Activated naive CD8-positive, alpha-beta T cell treated with anti-CD3 and anti-CD28 coated beads, Interleukin-2, amount 10 ng/mL, durations not matched to agents 7 days and 5 days (primary cell): Measurements from ENCODE around the gene PACS1. TPM values are rescaled to one million over a fixed set of nuclear protein-coding genes. Genes with fewer than 3 reads are reported as not detected.
A peak's percentile ranks its signal among the peaks of the same experiment; 100 is the strongest.

Experiments used
- ATAC-seq: fragments of 150-1000 bp; cut with Tn5 transposase; one replicate; pipeline ENCODE4 v1.10.0; 2021; ENCODE audit warnings: low read depth, moderate library complexity
- POLR2A ChIA-PET: fragments of 350-600 bp; sonication (Branson Sonifier 250); formaldehyde crosslinking; loops from one replicate; lab custom pipeline; 2021; ENCODE audit warnings: antibody characterized with exemption; lab: Charles Lee
- DNase-seq: peaks from one replicate; pipeline ENCODE4 v3.0.0; 2021
- H3K27ac Mint-ChIP-seq: one replicate; pipeline ENCODE4 v1.8.0; 2022; ENCODE audit warnings: mild to moderate bottlenecking, mixed read lengths
- H3K27me3 Mint-ChIP-seq: one replicate; pipeline ENCODE4 v1.8.0; 2022; ENCODE audit warnings: mild to moderate bottlenecking, moderate library complexity, mixed read lengths
- H3K36me3 Mint-ChIP-seq: one replicate; pipeline ENCODE4 v1.8.0; 2021; ENCODE audit warnings: mild to moderate bottlenecking, mixed read lengths
- H3K4me1 Mint-ChIP-seq: one replicate; pipeline ENCODE4 v1.8.0; 2021; ENCODE audit warnings: mixed read lengths
- H3K4me3 Mint-ChIP-seq: one replicate; pipeline ENCODE4 v1.8.0; 2022; ENCODE audit warnings: mild to moderate bottlenecking, moderate library complexity, mixed read lengths
- H3K9me3 Mint-ChIP-seq: one replicate; pipeline ENCODE4 v1.8.0; 2021; ENCODE audit warnings: mixed read lengths
- total RNA-seq, 2 experiments: library from RNA; stranded (reverse); gene quantifications; one replicate each; pipeline ENCODE4 v1.2.3, GENCODE V29; 2021

The PACS1 gene
- total RNA-seq, 2 experiments from 2014 or later: 138 to 162 TPM

DNA sequence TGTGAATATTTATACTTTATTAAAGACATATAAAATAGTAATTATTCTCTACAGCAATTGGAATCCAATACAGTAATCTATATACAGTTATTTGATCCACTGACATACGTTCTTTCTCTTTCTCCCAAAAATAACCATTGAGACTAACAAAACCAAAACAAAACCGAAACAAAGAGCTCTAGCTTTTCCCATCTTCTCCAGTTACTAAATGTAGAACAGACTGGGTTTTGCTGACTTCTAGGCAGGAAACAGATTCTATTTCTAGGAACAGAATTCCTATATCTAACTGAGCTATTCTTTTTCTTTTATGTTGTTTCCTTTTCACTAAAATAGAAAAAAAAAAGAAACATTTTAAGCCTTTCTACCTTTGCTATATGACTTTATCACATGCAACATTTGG lies 80.1 kb downstream of the PACS1 start:
- no peaks in the 10 kb centered on the region for H3K27me3 Mint-ChIP-seq
- no peak overlapping the region for H3K27ac Mint-ChIP-seq
- peaks cover 7% of the 10 kb centered on the region for H3K9me3 Mint-ChIP-seq
- DNase-seq (no peak), ATAC-seq (no peak)
- H3K4me3 Mint-ChIP-seq: no peak overlapping the region
- POLR2A ChIA-PET: interaction anchor here (0.9 to 1.3 kb wide), 2 partner anchors 15 to 79 kb away, joined by 3 to 4 read pairs; no protein-coding TSS in a partner anchor
- peaks cover 35% of the 10 kb centered on the region for H3K36me3 Mint-ChIP-seq
- peaks cover 19% of the 10 kb centered on the region for H3K4me1 Mint-ChIP-seq

DNA sequence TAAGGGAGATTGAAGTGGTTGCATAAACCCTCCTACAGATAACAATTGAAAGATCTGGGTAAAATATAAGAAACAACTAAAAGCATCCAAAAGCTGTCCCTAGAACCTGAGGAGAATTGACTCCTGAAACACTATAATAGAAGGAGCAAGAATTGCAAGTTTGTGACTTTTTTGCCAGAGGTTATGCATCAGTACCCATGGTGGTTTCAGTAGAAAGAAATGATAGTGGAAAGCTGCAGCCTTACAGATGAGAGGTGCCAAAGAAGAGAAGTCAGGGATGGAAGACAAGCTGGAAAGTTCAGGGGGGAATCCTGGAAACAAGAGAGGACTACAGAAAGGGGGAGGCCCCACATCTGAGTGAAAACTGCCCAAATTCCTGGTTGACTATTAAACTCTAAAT lies 80.7 kb downstream of the PACS1 start:
- Mint-ChIP-seq H3K9me3 (peaks cover 7% of the 10 kb centered on the region), H3K27ac (no peak overlapping the region), H3K36me3 (peaks cover 29% of the 10 kb centered on the region), H3K4me3 (no peak overlapping the region), H3K27me3 (no peaks in the 10 kb centered on the region), H3K4me1 (peaks cover 18% of the 10 kb centered on the region)
- no peak for ATAC-seq
- POLR2A ChIA-PET: interaction anchor here (0.6 to 1.3 kb wide), 3 partner anchors 8 to 80 kb away, joined by 3 to 4 read pairs (median 4); no protein-coding TSS in a partner anchor
- DNase-seq: no peak

DNA sequence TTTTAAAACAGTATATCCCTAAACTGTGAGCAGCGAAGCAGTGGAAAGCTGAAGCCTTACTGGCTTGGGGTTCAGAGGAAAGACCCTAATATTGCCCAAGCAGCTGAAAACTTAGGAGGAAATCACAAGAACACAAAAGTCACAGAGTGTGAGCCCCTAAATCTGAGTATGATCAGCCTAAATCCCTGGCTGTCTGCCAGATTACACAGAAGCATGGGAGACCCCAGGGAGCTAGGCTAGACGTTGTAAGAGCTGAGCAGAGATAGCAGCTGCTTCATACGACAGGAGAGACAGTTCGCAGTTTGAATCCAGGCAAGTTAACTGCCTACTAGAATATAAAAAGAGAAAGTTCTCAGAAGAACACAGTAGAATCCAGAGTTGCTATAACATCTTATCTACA lies 81.2 kb downstream of the PACS1 start:
- POLR2A ChIA-PET: interaction anchor here (0.6 to 1.3 kb wide), 3 partner anchors 9 to 80 kb away, joined by 3 to 4 read pairs (median 4); no protein-coding TSS in a partner anchor
- ATAC-seq (no peak), DNase-seq (no peak)
- Mint-ChIP-seq H3K9me3 (peaks cover 5% of the 10 kb centered on the region), H3K27me3 (no peaks in the 10 kb centered on the region), H3K4me3 (no peak overlapping the region), H3K36me3 (peaks cover 27% of the 10 kb centered on the region), H3K27ac (no peak overlapping the region), H3K4me1 (peaks cover 17% of the 10 kb centered on the region)

DNA sequence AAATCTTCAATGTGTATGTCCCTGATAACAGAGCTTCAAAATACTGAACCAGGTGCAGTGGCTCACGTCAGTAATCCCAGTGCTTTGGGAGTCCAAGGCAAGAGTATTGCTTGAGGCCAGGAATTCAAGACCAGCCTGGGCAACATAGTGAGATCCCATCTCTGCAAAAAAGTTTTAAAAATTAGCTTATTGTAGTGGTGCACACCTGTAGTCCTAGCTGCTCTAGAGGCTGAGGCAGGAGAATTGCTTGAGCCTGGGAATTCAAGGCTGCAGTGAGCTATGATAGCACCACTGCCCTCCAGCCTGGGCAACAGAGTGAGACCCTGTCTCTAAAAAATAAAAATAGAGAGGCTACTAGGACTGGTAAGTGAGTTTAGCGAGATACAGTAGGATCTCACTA lies 84.0 kb downstream of the PACS1 start:
- Mint-ChIP-seq H3K27me3 (no peaks in the 10 kb centered on the region), H3K4me1 (peaks cover 24% of the 10 kb centered on the region), H3K27ac (no peak overlapping the region), H3K9me3 (peaks cover 2% of the 10 kb centered on the region), H3K4me3 (no peak overlapping the region), H3K36me3 (peaks cover 22% of the 10 kb centered on the region)
- ATAC-seq (no peak), DNase-seq (no peak)
- POLR2A ChIA-PET: interaction anchor here (1.0 kb wide), 1 partner anchor 9 kb away, joined by 3 read pairs; no protein-coding TSS in a partner anchor

DNA sequence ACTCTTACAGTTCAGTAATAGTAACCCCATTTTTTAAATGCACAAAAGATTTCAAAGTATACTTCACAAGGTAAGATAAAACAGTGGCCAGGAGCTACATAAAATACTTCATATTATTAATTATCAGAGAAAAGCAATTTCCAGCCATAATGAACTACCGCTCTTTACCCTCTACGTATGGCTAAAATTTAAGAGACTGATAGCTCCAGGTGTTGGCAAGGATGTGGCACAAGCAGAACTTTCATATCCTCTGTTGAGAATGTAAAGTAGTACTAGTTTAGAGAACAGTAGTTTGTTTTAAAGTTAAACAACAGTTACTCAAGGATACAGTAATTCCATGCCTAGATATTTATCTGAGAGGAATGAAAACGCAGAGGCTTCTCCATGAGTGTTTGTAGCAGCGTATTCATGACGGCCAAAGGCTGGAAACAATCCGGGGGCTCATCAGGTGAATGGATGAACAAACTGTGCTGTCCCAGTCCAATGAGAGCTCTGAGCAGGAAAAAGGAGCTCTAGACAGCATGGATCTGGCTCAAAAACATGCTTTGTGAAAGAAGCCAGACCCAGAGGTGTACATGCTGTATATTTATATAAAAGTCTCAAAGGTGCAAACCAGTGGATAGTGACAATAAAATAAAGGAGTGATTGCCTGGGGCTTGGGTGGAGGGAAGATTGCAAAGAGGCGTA lies 85.5 kb downstream of the PACS1 start:
- Mint-ChIP-seq H3K4me1 (peaks cover 20% of the 10 kb centered on the region), H3K36me3 (peaks cover 22% of the 10 kb centered on the region), H3K9me3 (peaks cover 2% of the 10 kb centered on the region), H3K27ac (no peak overlapping the region), H3K27me3 (no peaks in the 10 kb centered on the region), H3K4me3 (no peak overlapping the region)
- POLR2A ChIA-PET: no interaction called here
- DNase-seq: no peak
- no peak for ATAC-seq

DNA sequence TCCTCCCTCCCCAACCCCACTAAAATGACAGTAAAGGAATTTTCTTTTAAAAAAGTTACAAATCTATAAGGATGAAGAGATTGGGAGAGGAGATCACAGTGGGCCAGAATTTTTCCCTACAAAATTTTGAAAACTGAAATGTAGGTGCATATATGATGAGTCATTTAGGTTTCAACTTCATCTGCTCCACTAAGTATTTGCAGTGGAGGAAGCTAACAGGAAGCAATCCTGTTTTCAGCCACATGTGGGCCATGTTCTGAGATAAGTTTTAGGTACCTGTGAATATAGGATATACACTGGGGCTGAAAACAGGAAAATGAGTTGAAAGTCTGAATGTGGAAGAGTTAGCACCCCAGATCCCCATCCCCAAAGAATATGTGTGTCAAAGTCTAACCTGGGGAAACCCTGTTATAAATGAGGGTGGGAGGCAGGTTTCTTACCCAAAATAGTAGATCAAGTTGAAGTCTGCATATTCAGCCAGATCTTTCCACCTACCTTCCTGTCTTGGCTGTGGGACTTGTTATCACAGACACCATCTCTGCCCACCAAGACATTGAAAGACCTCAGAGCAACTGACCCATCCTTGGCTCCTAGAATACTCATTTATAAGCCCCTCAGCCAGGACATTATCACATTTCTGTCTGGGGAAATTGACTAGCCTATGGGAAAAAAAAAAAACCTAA lies 87.3 kb downstream of the PACS1 start:
- peak overlapping the region; percentile 4 for H3K27ac Mint-ChIP-seq

DNA sequence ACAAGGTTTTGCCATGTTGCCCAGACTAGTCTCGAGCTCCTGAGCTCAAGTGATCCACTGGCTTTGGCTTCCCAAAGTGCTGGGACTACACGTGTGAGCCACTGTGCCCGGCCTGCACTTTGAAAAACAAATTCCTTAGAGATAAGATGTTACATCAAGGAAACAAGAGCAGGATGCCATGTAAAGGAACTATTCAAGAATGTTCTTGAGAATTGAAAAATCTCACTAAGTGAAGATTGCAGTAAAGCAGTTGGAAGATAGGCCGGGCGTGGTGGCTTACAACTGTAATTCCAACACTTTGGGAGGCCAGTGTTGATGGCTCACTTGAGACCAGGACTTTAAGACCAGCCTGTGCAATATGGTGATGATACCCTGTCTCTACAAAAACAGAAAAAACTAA lies 88.1 kb downstream of the PACS1 start:
- no peak for ATAC-seq
- H3K36me3 Mint-ChIP-seq: peaks cover 5% of the 10 kb centered on the region
- no peak overlapping the region for H3K27ac Mint-ChIP-seq
- no peaks in the 10 kb centered on the region for H3K9me3 Mint-ChIP-seq
- no peak overlapping the region for H3K4me3 Mint-ChIP-seq
- peaks cover 17% of the 10 kb centered on the region for H3K4me1 Mint-ChIP-seq
- POLR2A ChIA-PET: no interaction called here
- H3K27me3 Mint-ChIP-seq: no peaks in the 10 kb centered on the region
- no peak for DNase-seq

More for the DNA sequence above, 87.3 kb downstream of the PACS1 start:
- Mint-ChIP-seq H3K4me1 (peaks cover 17% of the 10 kb centered on the region), H3K4me3 (no peak overlapping the region), H3K9me3 (no peaks in the 10 kb centered on the region), H3K27me3 (no peaks in the 10 kb centered on the region), H3K36me3 (peaks cover 10% of the 10 kb centered on the region)
- no peak for ATAC-seq
- no peak for DNase-seq
- POLR2A ChIA-PET: no interaction called here

DNA sequence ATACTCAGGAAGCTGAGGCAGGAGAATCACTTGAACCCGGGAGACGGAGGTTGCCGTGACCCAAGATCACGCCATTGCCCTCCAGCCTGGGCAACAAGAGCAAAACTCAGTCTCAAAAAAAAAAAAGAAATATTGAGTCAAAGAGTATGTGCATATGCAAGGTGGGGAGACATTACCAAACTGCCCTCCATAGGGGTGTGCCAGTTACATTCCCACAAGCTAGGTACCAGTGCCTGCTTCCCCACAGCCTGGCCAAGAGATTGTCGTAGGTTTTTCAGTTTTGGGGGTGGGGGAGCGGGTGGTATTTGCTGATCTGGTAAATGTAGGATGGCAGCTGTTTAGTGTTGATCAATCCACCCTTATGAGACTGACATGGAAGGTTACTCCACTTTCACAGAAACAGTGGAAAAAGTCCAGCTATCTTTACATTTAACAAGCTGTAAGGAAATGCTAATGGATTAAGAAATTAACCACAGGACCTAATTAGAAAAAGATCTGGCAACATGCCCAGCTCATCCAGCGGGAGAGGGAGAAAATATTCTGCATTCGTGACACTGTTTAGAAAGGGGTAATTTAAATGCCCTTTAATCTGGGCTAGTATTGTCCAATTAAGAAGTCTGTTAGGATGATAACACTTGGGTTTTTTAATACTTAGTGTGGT lies 89.4 kb downstream of the PACS1 start:
- ATAC-seq (no peak), DNase-seq (no peak)
- Mint-ChIP-seq H3K27me3 (no peaks in the 10 kb centered on the region), H3K9me3 (no peaks in the 10 kb centered on the region), H3K4me1 (peaks cover 19% of the 10 kb centered on the region), H3K36me3 (peaks cover 5% of the 10 kb centered on the region), H3K27ac (no peak overlapping the region), H3K4me3 (no peak overlapping the region)
- POLR2A ChIA-PET: no interaction called here

DNA sequence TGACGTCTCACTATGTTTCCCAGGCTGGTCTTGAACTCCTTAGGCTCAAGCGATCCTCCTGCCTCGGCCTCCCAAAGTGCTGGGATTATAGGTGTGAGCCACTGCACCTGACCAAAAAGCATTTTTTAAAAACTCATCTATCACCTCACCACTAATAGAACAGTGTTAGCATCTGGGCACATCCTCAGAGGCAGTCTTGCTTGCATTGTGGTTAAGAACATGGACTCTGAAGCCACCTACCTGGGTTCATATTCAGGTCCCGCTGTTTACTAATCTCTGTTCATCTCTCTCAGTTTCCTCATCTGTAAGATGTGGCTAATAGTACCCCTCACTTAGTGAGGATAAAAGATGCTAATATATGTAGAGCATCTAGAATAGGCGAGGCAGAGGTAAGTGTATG lies 90.6 kb downstream of the PACS1 start:
- H3K4me3 Mint-ChIP-seq: no peak overlapping the region
- no peaks in the 10 kb centered on the region for H3K27me3 Mint-ChIP-seq
- no peak overlapping the region for H3K27ac Mint-ChIP-seq
- H3K36me3 Mint-ChIP-seq: peaks cover 10% of the 10 kb centered on the region
- ATAC-seq (no peak), DNase-seq (no peak)
- no peaks in the 10 kb centered on the region for H3K9me3 Mint-ChIP-seq
- H3K4me1 Mint-ChIP-seq: peaks cover 21% of the 10 kb centered on the region
- POLR2A ChIA-PET: interaction anchor here (0.7 kb wide), 1 partner anchor 184 kb away, joined by 5 read pairs; no protein-coding TSS in a partner anchor

DNA sequence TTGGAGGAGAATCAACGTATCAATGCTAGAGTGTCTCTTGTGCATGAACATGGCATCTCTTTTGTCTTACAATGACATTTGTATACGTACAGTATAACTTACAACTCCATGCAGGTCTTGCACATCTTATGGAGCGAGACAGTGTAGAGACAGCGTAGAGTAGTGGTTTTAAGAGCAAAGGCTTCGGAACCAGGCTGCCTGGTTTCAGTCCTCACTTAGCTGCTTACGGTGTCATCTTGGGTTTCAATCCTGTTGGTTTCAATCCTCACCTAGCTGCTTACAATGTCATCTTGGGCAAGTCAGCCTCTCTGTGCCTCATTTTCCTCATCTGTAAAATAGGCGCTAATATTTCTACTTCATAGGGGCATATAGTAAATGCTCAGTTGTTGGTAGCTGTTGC lies 98.2 kb downstream of the PACS1 start:
- Mint-ChIP-seq H3K36me3 (peaks cover 13% of the 10 kb centered on the region), H3K27me3 (no peaks in the 10 kb centered on the region), H3K4me1 (peaks cover 4% of the 10 kb centered on the region), H3K9me3 (no peaks in the 10 kb centered on the region), H3K27ac (no peak overlapping the region), H3K4me3 (no peak overlapping the region)
- POLR2A ChIA-PET: no interaction called here
- no peak for DNase-seq
- no peak for ATAC-seq

DNA sequence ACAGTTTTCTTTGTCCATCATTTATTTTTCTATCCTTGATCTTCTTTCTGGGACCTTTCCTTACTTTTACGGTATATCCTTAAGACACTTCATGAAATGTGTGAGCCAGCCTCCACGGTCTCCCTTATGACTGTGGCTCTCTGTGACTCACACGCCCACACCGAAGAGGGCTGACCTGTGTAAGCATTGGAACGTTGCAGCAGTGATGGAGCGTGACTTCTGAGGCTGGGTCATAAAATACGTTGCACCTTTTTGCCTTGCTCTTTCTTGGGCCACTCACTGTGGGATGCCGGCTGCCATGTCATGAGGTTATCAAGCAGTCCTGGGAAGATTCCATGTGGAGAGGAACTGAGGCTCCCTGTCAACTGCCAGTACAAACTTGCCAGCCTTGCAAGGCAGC lies 102.1 kb downstream of the PACS1 start:
- DNase-seq: no peak

DNA sequence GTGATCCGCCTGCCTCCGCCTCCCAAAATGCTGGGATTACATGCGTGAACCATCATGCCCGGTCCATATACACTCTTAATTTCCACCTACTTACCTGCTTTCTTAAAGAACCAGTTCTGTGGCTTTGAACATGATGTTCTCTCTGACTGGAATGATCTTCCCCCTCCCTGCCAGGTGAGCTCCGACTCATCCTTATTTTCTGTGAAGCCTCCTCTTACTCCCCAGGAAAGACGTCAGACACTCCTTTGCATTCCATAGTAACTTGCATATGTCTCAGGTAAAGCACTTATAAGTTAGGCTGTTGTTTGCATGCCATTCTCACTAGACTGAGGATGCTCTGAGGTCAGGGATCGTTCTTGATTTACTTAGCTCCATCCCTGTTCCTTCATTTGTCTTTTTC lies 106.6 kb downstream of the PACS1 start:
- Mint-ChIP-seq H3K4me1 (peaks cover 7% of the 10 kb centered on the region), H3K27me3 (no peaks in the 10 kb centered on the region), H3K9me3 (no peaks in the 10 kb centered on the region), H3K36me3 (peaks cover 3% of the 10 kb centered on the region), H3K4me3 (no peak overlapping the region), H3K27ac (no peak overlapping the region)
- POLR2A ChIA-PET: no interaction called here
- ATAC-seq: no peak
- DNase-seq: no peak

More for the DNA sequence above, 102.1 kb downstream of the PACS1 start:
- ATAC-seq: no peak
- peaks cover 7% of the 10 kb centered on the region for H3K36me3 Mint-ChIP-seq
- no peak overlapping the region for H3K27ac Mint-ChIP-seq
- POLR2A ChIA-PET: no interaction called here
- H3K4me3 Mint-ChIP-seq: no peak overlapping the region
- no peaks in the 10 kb centered on the region for H3K27me3 Mint-ChIP-seq
- H3K9me3 Mint-ChIP-seq: no peaks in the 10 kb centered on the region
- H3K4me1 Mint-ChIP-seq: peaks cover 5% of the 10 kb centered on the region

DNA sequence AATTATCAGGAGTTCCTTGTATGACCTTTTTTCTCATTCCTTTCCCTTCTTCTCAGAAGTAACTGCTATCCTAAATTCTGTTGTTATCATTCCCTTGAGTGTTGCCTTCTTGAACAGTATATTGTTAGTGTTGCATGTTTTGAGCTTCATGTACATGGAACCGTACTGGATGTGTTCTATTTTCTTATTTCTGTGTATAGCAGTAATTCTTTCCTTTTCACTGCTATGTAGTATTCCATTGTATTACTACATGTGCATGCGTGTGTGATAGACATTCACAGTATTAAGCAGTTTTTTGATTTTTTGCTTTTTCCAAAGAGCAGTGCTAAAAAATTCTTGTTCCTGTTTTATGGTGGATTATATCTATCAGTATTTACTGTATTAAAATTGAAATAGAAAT lies 108.1 kb downstream of the PACS1 start:
- Mint-ChIP-seq H3K4me1 (peaks cover 8% of the 10 kb centered on the region), H3K36me3 (peaks cover 4% of the 10 kb centered on the region), H3K9me3 (no peaks in the 10 kb centered on the region), H3K4me3 (no peak overlapping the region), H3K27ac (no peak overlapping the region), H3K27me3 (no peaks in the 10 kb centered on the region)
- no peak for ATAC-seq
- no peak for DNase-seq
- POLR2A ChIA-PET: no interaction called here
